ENCODE data around the gene UBAC1. TPM values are rescaled to one million over a fixed set of nuclear protein-coding genes. Genes with fewer than 3 reads are reported as not detected.

UBAC1 gene
- total and polyA plus RNA-seq, 9 of the 15 experiments (the other 6 are each of a cell fraction or from before 2014, with no cell fraction given): 94.0 to 399 (median 228) TPM

GRCh38 chr9:135939351-135940265 lies 21.6 kb downstream of the UBAC1 start (continued):
- TF ChIP-seq GTF3C2 (IDR thresholded peaks at IDR 0.05; ENCODE audit: borderline replicate concordance, extremely low read depth, insufficient read length) (no peak), POLR2B (IDR thresholded peaks at IDR 0.05; ENCODE audit: low read depth, partially characterized antibody) (peak; percentile 52), NUFIP1 (IDR thresholded peaks at IDR 0.05; ENCODE audit: partially characterized antibody) (no peak), ZNF609 (CRISPR knock-in tag; IDR thresholded peaks at IDR 0.05; ENCODE audit: borderline replicate concordance) (peak; percentile 98; the same call in 1 of the 2 replicates), SLC30A9 (CRISPR knock-in tag; IDR thresholded peaks at IDR 0.05) (no peak), POLR2G (IDR thresholded peaks at IDR 0.05; ENCODE audit: low read depth, low read length) (peak; percentile 68; the same call in 1 of the 2 replicates), PCBP2 (IDR thresholded peaks at IDR 0.05; ENCODE audit: low read depth, low read length, poor library complexity, severe bottlenecking) (no peak), TBL1XR1 (IDR thresholded peaks at IDR 0.05; ENCODE audit: low read length in 2 of 2) (no peak), DACH1 (IDR thresholded peaks at IDR 0.05; ENCODE audit: partially characterized antibody) (no peak), ZZZ3 (IDR thresholded peaks at IDR 0.05) (no peak), HMGXB4 (CRISPR knock-in tag; IDR thresholded peaks at IDR 0.05) (no peak), FOXP1 (CRISPR knock-in tag; IDR thresholded peaks at IDR 0.05) (no peak), TRIM24 (IDR thresholded peaks at IDR 0.05) (peak in 1 of 2 experiments; percentile 68; a peak in 1 of 4 replicates), BRD4 (IDR thresholded peaks at IDR 0.05) (no peak), ZNF263 (CRISPR knock-in tag; IDR thresholded peaks at IDR 0.05; ENCODE audit: borderline replicate concordance) (no peak), ZEB2 (IDR thresholded peaks at IDR 0.05) (no peak), ZFP36 (IDR thresholded peaks at IDR 0.05; ENCODE audit: low read depth, low read length, partially characterized antibody) (no peak), RFX1 (IDR thresholded peaks at IDR 0.05) (no peak)
